ENCODE results near the gene AOAH. TPM values are rescaled to one million over a fixed set of nuclear protein-coding genes. Genes with fewer than 3 reads are reported as not detected.
"Not testable (repeated sequence)": the region's sequence is repeated elsewhere in the genome, so short reads cannot be mapped to it uniquely, and the experiment has no call there.

AOAH gene
- total RNA-seq, 1 experiment from 2014 or later = not detected

DNA sequence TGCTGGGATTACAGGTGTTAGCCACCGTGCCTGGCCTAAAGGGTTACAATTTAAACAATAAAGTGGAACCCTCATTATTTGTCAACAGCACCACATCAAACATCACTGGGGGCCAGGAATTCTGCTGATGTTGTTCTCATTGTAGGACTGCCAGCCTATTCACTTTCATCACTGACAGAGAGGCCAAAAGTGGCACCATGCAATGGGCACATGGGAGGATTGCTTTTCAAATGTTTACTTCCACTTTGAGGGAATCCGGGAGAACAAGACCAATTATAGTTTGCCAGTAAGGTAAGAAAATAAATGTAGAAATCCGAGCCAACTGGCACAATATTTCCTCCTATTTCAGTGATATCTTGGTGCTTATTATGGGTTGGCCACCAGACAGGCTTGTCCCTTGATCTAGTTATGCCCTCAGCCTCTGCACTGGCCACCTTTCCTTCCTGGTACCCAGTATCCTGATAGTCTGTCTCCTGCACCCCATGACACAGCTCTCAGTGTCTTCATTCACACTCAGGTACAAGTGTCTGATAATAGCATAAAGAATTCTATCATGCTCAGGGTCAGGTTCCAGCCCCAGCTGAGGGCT lies 252.1 kb downstream of the AOAH start:
- no TSS peak for BruUV-seq (replicated peaks)
- POLR2A ChIA-PET = no interaction called here
- CTCF ChIA-PET = interaction anchor here (0.5 to 5.7 kb wide), 11 partner anchors 11 to 763 kb away, joined by 3 to 46 read pairs (median 4); no protein-coding TSS in a partner anchor
- Mint-ChIP-seq H3K36me3 (ENCODE audit: insufficient read depth, unreplicated experiment) (no peaks in the 10 kb centered on the region), H3K27ac (ENCODE audit: low read depth, unreplicated experiment) (no peak overlapping the region), H3K9me3 (ENCODE audit: unreplicated experiment) (no peaks in the 10 kb centered on the region), H3K4me3 (ENCODE audit: unreplicated experiment) (no peak overlapping the region), H3K4me1 (ENCODE audit: insufficient read depth, unreplicated experiment) (peaks cover 19% of the 10 kb centered on the region), H3K27me3 (ENCODE audit: insufficient read depth, unreplicated experiment) (no peaks in the 10 kb centered on the region)
- intact Hi-C loops (cut with micrococcal nuclease) = loop anchor here (5.0 kb wide), 2 partner anchors 710 to 725 kb away; no protein-coding TSS in a partner anchor
- TF ChIP-seq, protein P1, sequence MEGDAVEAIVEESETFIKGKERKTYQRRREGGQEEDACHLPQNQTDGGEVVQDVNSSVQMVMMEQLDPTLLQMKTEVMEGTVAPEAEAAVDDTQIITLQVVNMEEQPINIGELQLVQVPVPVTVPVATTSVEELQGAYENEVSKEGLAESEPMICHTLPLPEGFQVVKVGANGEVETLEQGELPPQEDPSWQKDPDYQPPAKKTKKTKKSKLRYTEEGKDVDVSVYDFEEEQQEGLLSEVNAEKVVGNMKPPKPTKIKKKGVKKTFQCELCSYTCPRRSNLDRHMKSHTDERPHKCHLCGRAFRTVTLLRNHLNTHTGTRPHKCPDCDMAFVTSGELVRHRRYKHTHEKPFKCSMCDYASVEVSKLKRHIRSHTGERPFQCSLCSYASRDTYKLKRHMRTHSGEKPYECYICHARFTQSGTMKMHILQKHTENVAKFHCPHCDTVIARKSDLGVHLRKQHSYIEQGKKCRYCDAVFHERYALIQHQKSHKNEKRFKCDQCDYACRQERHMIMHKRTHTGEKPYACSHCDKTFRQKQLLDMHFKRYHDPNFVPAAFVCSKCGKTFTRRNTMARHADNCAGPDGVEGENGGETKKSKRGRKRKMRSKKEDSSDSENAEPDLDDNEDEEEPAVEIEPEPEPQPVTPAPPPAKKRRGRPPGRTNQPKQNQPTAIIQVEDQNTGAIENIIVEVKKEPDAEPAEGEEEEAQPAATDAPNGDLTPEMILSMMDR (IDR thresholded peaks at IDR 0.05; ENCODE audit: unreplicated experiment) = no peak
- no peak for DNase-seq (ENCODE audit: unreplicated experiment)

DNA sequence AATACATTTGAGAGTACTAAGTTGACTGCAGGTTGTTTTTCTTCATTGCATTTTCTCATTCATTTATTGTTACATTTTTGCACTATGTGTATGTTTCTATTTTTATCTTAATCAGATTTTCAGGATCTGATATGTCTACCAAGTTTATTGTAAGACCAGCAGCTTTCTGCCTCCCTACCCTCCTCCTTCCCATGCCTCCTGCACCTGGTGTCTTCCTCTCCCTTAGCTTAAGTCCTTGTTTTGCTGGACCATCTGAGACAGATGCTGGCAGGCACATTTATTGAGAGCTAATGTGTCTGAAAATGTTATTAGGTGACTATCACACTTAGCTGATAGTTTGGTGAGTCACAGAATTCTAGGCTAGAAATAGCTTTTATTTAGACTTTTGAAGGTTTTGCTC lies 255.1 kb downstream of the AOAH start:
- intact Hi-C loops (cut with micrococcal nuclease) = no loop called here
- ChIA-PET CTCF (interaction anchor here (0.9 to 1.1 kb wide), 3 partner anchors 19 to 729 kb away, joined by 3 to 4 read pairs (median 3); no protein-coding TSS in a partner anchor), POLR2A (interaction anchor here (0.6 to 0.8 kb wide), 3 partner anchors 9 to 41 kb away, joined by 3 to 4 read pairs (median 4); no protein-coding TSS in a partner anchor)
- peaks cover 6% of the 10 kb centered on the region for H3K9me3 Mint-ChIP-seq (ENCODE audit: unreplicated experiment)
- DNase-seq (ENCODE audit: unreplicated experiment) = no peak
- no peaks in the 10 kb centered on the region for H3K27me3 Mint-ChIP-seq (ENCODE audit: insufficient read depth, unreplicated experiment)
- H3K4me3 Mint-ChIP-seq (ENCODE audit: unreplicated experiment) = no peak overlapping the region
- H3K36me3 Mint-ChIP-seq (ENCODE audit: insufficient read depth, unreplicated experiment) = no peaks in the 10 kb centered on the region
- no peak overlapping the region for H3K27ac Mint-ChIP-seq (ENCODE audit: low read depth, unreplicated experiment)
- TF ChIP-seq, protein P1 (IDR thresholded peaks at IDR 0.05; ENCODE audit: unreplicated experiment) = no peak
- no TSS peak for BruUV-seq (replicated peaks)
- peaks cover 14% of the 10 kb centered on the region for H3K4me1 Mint-ChIP-seq (ENCODE audit: insufficient read depth, unreplicated experiment)

DNA sequence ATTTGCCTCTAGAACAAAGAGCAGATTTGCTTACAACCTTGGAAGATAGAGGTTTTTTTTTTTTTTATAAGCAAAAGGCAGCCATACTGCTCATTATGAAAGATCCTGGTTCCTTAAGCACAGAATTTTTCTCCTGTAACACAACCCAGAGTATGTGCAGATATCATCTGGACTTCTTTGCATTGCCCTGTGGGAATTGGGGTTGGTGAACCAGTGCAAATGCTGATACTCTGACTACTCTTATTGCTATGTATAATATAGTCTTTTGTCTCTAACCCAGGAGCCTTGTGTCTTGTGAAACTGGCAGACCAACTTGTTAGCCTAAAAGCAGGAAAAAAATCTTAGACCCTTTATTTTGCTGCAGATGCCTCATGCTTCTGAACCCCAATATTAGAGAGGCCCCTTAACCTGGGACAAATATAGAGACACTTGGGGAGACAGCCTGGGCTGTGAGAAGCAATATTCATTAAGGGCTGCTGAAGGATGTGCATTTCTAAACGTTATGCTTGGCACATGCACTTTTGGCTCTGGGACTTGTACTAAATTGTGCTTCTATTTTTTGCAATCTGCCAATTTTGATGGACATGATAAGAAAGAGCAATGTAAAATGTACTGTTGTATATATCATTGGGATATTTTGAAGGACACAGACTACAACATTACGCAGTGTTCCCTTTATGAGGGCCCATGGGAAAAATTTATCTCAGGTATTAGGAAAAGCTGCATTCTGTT lies 255.8 kb downstream of the AOAH start:
- Mint-ChIP-seq H3K27ac (ENCODE audit: low read depth, unreplicated experiment) (no peak overlapping the region), H3K4me1 (ENCODE audit: insufficient read depth, unreplicated experiment) (peaks cover 8% of the 10 kb centered on the region), H3K27me3 (ENCODE audit: insufficient read depth, unreplicated experiment) (no peaks in the 10 kb centered on the region), H3K36me3 (ENCODE audit: insufficient read depth, unreplicated experiment) (no peaks in the 10 kb centered on the region), H3K4me3 (ENCODE audit: unreplicated experiment) (no peak overlapping the region), H3K9me3 (ENCODE audit: unreplicated experiment) (peaks cover 6% of the 10 kb centered on the region)
- no TSS peak for BruUV-seq (replicated peaks)
- ChIA-PET CTCF (interaction anchor here (1.1 kb wide), 1 partner anchor 19 kb away, joined by 3 read pairs; no protein-coding TSS in a partner anchor), POLR2A (interaction anchor here (0.7 kb wide), 1 partner anchor 8 kb away, joined by 3 read pairs; no protein-coding TSS in a partner anchor)
- DNase-seq (ENCODE audit: unreplicated experiment) = no peak
- intact Hi-C loops (cut with micrococcal nuclease) = no loop called here
- TF ChIP-seq, protein P1 (IDR thresholded peaks at IDR 0.05; ENCODE audit: unreplicated experiment) = no peak

DNA sequence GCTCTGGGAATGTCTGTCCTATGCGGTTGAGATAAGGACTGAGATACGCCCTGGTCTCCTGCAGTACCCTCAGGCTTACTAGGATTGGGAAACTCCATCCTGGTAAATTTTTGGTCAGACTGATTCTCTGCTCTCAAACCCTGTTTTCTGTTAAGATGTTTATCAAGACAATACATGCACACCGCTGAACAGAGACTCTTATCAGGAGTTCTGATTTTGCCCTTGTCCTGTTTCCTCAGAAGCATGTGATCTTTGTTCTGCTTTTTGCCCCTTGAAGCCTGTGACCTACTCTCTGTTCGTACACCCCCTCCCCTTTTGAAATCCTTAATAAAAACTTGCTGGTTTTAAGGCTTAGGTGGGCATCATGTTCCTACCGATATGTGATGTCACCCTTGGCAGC lies 258.3 kb downstream of the AOAH start:
- H3K4me3 Mint-ChIP-seq (ENCODE audit: unreplicated experiment); H3K27me3 Mint-ChIP-seq (ENCODE audit: insufficient read depth, unreplicated experiment); BruUV-seq (replicated peaks); H3K9me3 Mint-ChIP-seq (ENCODE audit: unreplicated experiment); H3K36me3 Mint-ChIP-seq (ENCODE audit: insufficient read depth, unreplicated experiment); DNase-seq (ENCODE audit: unreplicated experiment); H3K4me1 Mint-ChIP-seq (ENCODE audit: insufficient read depth, unreplicated experiment); intact Hi-C loops (cut with micrococcal nuclease); POLR2A ChIA-PET; H3K27ac Mint-ChIP-seq (ENCODE audit: low read depth, unreplicated experiment): not testable (repeated sequence)
- CTCF ChIA-PET = interaction anchor here (0.7 kb wide), 1 partner anchor 717 kb away, joined by 3 read pairs; no protein-coding TSS in a partner anchor
